Effector CD4-positive, alpha-beta T cell (primary cell): ENCODE measurements around the gene LY6G5B.

Experiments used
- DNase-seq: peaks from one replicate; pipeline ENCODE4 v3.0.0-alpha.2; 2020

LY6G5B gene

GRCh38 chr6:31718265-31718664, 48.5 kb downstream of the LY6G5B start:
- DNase-seq: no peak

DNA sequence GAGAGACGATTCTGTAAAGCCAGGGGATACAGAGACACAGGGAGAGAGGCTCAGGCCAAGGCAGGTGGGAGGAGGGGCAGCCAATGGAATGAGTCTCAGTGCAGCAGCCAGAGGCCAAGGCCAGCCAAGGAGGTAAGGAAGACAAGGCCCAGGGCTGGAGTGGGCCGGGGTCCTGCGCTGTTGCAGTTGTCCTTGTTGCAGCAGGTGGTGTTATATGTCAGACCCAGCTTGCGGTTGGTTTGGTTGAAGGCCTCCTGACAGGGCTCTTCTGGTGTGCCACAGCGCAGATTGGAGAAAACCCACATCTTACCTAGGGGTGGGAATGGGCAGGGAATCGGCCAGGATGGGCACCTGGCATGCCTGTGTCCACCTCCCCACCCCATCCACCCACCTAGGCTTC, 49.2 kb downstream of the LY6G5B start:
- no peak for DNase-seq

DNA sequence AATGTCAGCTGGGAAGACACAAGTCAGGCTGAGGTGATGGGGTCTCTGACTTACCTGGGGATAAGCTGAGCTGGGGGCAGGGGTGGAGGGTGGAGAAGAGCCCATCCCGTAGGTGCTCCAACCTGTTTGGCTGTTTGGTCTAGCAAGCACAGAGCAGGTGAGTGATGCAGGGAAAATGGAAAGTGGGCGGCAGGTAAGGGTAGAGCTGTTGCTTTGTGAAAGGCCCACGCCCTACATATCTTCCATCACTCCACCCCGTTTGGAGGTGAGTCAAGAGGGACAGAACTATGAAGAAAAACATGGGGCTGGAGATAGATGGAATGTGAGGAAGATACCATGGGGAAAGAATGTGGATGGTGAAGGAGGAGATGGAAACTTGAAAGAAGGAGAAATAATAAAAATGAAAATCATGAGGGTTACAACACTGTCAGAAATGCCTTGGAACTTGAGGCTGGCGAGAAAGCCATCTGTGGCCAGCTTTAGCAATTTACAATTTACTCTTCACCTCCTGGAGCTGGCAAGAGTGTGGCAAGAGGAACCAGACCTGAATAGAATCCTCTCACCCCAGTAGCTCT, 50.5 kb downstream of the LY6G5B start:
- DNase-seq: no peak

GRCh38 chr6:31721351-31722020, 51.7 kb downstream of the LY6G5B start, which contains the start of gene LY6G6C:
Gene LY6G6C, minus strand, starts transcription at chr6:31721746. Its CDS starts 67 bp downstream, at chr6:31721679.
- DNase-seq: no peak

DNA sequence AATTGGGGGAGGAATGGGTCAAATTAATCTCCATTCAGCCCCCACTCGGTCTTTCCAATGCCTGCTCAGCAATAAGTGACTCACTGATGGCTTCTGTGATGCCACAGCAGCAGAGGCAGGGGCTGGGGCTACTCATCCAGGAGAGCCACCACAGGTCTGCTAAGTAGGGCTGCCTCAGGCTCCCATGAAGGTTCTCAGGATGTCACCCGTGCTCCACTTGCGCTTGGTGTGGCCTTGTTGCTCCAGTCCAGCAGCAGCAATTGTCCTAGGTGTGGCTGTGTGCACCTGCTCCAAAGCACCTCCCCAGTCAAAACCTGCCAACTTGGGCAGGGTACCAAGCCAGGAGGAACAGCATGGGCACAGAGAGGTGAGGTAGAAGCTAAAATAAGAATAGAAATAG, 52.4 kb downstream of the LY6G5B start:
- DNase-seq: no peak
